Measurements from ENCODE around the gene CLTCL1. TPM values are rescaled to one million over a fixed set of nuclear protein-coding genes. Genes with fewer than 3 reads are reported as not detected.

Gene CLTCL1
- total and polyA plus RNA-seq, 9 of the 15 experiments (the other 6 are each of a cell fraction or from before 2014, with no cell fraction given) = 1.1 to 11.7 (median 5.0) TPM

DNA sequence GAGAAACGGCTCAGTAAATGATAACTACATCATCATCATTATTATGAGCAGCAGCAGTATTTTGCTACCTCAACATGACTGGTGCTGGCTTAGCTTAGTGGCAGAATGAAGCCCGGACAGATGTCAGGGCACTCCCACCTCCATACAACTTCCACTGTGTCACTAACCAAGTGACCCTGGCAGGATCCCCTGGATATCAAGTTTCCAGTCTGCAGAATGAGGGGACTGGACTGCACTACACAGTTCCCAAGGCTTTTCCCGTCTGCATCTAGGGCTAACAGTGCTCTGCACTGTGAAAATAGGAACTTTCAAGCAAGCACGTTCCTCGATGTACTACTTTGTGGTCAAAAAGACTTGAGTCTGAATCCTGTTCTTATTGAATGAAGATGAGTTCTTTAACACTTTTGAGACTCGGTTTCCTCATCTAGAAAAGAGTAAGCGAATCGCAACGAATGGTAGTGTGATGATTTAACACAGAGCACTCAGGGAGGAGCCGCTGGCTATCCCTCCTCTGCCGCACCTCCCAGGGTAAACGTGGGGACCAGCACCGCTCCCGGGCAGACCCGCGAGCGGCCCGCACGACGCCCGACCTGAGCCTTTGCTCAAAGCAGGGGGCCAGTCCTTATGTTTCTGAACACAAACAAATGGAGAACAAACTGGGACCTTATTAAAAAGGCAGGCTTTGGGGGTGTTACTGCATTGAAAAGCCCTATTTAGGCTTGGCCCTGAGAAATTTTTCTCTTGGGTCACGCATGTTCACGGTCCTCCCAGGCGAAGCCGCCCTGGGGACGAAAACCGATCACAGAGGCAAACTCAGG lies 910 bp downstream of the CLTCL1 start (continued):
- TF ChIP-seq, protein P1, sequence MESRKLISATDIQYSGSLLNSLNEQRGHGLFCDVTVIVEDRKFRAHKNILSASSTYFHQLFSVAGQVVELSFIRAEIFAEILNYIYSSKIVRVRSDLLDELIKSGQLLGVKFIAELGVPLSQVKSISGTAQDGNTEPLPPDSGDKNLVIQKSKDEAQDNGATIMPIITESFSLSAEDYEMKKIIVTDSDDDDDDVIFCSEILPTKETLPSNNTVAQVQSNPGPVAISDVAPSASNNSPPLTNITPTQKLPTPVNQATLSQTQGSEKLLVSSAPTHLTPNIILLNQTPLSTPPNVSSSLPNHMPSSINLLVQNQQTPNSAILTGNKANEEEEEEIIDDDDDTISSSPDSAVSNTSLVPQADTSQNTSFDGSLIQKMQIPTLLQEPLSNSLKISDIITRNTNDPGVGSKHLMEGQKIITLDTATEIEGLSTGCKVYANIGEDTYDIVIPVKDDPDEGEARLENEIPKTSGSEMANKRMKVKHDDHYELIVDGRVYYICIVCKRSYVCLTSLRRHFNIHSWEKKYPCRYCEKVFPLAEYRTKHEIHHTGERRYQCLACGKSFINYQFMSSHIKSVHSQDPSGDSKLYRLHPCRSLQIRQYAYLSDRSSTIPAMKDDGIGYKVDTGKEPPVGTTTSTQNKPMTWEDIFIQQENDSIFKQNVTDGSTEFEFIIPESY (CRISPR knock-in tag; IDR thresholded peaks at IDR 0.05) = no peak; the same call in 1 of the 2 replicates
- TF ChIP-seq MCM2 (IDR thresholded peaks at IDR 0.05; ENCODE audit: low read depth) (no peak), ZFX (CRISPR knock-in tag; IDR thresholded peaks at IDR 0.05) (no peak), FOXK2 (conservative IDR thresholded peaks at IDR 0.05 in 1 of 2, IDR thresholded peaks at IDR 0.05 in 1 of 2; ENCODE audit: low read depth in 2 of 2) (no peak), RBM22 (IDR thresholded peaks at IDR 0.05; ENCODE audit: low read depth, low read length, poor library complexity, severe bottlenecking) (no peak), LCOR (CRISPR knock-in tag; IDR thresholded peaks at IDR 0.05) (no peak), TARDBP (IDR thresholded peaks at IDR 0.05) (no peak), ARID1B (IDR thresholded peaks at IDR 0.05) (no peak)
- TF ChIP-seq, protein P2, sequence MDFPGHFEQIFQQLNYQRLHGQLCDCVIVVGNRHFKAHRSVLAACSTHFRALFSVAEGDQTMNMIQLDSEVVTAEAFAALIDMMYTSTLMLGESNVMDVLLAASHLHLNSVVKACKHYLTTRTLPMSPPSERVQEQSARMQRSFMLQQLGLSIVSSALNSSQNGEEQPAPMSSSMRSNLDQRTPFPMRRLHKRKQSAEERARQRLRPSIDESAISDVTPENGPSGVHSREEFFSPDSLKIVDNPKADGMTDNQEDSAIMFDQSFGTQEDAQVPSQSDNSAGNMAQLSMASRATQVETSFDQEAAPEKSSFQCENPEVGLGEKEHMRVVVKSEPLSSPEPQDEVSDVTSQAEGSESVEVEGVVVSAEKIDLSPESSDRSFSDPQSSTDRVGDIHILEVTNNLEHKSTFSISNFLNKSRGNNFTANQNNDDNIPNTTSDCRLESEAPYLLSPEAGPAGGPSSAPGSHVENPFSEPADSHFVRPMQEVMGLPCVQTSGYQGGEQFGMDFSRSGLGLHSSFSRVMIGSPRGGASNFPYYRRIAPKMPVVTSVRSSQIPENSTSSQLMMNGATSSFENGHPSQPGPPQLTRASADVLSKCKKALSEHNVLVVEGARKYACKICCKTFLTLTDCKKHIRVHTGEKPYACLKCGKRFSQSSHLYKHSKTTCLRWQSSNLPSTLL (IDR thresholded peaks at IDR 0.05) = no peak
- TF ChIP-seq, protein P3, sequence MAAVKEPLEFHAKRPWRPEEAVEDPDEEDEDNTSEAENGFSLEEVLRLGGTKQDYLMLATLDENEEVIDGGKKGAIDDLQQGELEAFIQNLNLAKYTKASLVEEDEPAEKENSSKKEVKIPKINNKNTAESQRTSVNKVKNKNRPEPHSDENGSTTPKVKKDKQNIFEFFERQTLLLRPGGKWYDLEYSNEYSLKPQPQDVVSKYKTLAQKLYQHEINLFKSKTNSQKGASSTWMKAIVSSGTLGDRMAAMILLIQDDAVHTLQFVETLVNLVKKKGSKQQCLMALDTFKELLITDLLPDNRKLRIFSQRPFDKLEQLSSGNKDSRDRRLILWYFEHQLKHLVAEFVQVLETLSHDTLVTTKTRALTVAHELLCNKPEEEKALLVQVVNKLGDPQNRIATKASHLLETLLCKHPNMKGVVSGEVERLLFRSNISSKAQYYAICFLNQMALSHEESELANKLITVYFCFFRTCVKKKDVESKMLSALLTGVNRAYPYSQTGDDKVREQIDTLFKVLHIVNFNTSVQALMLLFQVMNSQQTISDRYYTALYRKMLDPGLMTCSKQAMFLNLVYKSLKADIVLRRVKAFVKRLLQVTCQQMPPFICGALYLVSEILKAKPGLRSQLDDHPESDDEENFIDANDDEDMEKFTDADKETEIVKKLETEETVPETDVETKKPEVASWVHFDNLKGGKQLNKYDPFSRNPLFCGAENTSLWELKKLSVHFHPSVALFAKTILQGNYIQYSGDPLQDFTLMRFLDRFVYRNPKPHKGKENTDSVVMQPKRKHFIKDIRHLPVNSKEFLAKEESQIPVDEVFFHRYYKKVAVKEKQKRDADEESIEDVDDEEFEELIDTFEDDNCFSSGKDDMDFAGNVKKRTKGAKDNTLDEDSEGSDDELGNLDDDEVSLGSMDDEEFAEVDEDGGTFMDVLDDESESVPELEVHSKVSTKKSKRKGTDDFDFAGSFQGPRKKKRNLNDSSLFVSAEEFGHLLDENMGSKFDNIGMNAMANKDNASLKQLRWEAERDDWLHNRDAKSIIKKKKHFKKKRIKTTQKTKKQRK (IDR thresholded peaks at IDR 0.05; ENCODE audit: borderline replicate concordance, low read depth, low read length) = no peak
- TF ChIP-seq, protein P4, sequence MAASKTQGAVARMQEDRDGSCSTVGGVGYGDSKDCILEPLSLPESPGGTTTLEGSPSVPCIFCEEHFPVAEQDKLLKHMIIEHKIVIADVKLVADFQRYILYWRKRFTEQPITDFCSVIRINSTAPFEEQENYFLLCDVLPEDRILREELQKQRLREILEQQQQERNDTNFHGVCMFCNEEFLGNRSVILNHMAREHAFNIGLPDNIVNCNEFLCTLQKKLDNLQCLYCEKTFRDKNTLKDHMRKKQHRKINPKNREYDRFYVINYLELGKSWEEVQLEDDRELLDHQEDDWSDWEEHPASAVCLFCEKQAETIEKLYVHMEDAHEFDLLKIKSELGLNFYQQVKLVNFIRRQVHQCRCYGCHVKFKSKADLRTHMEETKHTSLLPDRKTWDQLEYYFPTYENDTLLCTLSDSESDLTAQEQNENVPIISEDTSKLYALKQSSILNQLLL (CRISPR knock-in tag; IDR thresholded peaks at IDR 0.05; ENCODE audit: borderline replicate concordance) = no peak
- TF ChIP-seq, protein P5, sequence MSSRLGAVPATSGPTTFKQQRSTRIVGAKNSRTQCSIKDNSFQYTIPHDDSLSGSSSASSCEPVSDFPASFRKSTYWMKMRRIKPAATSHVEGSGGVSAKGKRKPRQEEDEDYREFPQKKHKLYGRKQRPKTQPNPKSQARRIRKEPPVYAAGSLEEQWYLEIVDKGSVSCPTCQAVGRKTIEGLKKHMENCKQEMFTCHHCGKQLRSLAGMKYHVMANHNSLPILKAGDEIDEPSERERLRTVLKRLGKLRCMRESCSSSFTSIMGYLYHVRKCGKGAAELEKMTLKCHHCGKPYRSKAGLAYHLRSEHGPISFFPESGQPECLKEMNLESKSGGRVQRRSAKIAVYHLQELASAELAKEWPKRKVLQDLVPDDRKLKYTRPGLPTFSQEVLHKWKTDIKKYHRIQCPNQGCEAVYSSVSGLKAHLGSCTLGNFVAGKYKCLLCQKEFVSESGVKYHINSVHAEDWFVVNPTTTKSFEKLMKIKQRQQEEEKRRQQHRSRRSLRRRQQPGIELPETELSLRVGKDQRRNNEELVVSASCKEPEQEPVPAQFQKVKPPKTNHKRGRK (tag; IDR thresholded peaks at IDR 0.05) = no peak
- TF ChIP-seq, protein P6, sequence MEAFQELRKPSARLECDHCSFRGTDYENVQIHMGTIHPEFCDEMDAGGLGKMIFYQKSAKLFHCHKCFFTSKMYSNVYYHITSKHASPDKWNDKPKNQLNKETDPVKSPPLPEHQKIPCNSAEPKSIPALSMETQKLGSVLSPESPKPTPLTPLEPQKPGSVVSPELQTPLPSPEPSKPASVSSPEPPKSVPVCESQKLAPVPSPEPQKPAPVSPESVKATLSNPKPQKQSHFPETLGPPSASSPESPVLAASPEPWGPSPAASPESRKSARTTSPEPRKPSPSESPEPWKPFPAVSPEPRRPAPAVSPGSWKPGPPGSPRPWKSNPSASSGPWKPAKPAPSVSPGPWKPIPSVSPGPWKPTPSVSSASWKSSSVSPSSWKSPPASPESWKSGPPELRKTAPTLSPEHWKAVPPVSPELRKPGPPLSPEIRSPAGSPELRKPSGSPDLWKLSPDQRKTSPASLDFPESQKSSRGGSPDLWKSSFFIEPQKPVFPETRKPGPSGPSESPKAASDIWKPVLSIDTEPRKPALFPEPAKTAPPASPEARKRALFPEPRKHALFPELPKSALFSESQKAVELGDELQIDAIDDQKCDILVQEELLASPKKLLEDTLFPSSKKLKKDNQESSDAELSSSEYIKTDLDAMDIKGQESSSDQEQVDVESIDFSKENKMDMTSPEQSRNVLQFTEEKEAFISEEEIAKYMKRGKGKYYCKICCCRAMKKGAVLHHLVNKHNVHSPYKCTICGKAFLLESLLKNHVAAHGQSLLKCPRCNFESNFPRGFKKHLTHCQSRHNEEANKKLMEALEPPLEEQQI (IDR thresholded peaks at IDR 0.05) = no peak
